GM19043 (cell line): ENCODE results near the gene GPRC5B.

Experiments used
- ATAC-seq: cut with Tn5 transposase; IDR thresholded peaks from one replicate; pipeline ENCODE4 v1.9.1; 2021; ENCODE audit warnings: low read depth; ENCODE audit not compliant: unreplicated experiment

The GPRC5B gene

DNA sequence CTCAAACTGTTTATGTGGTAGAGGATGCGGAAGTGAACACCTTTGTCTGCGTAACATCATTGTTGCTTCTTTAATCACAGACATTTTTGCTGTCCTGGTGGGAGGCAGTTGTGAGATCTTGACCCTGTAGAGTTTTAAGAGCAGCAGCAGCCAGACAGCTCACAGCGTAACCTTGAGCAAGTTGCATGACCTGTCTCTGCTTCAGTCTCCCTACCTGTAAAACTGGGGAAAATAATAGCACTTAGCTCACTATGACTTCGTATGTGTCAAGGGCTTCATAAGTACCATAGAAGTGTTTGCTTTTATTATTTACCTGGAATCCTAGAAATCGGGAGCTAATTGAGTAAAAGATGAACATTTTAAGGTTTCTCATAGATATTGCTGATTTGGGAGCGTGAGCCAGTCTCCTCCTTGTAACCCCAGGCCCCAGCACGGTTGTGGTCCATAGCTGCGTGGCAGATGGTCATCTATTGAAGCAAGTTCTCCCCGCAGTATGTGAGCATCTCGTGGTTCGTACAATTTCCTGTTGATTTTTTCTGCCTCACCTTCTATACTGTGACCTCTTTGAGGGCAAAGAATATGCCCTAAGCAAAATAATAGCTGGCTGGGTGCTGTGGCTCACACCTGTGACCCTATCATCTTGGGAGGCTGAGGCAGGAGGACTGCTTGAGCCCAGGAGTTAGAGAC is 34.4 kb downstream of the GPRC5B start:
- ATAC-seq, result no peak

- no peak for ATAC-seq
These were observed 35.9 kb downstream of the GPRC5B start for GRCh38 chr16:19848756-19849155.

- no peak for ATAC-seq
These were observed 38.2 kb downstream of the GPRC5B start for GRCh38 chr16:19846436-19846835.

- no peak for ATAC-seq
These were observed 39.6 kb downstream of the GPRC5B start for GRCh38 chr16:19844945-19845641.

DNA sequence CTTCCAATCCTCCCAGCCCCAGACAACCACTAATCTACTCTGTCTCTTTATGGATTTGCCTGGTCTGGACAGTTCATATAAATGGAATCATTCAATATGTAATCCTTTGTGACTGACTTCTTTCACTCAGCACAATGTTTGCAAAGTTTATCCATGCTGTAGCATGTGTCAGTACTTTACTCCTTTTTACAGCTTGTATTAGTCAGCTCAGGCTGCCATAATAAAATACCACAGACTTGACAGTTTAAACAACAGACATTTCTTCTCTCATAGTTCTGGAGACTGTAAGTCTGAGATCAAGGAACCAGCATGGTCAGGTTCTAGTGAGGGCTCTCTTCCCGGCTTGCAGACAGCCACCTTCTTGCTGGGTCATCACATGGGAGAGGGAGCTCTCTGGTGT is 41.3 kb downstream of the GPRC5B start:
- ATAC-seq, result no peak

GRCh38 chr16:19842426-19843157 is 42.1 kb downstream of the GPRC5B start:
- ATAC-seq, result no peak

DNA sequence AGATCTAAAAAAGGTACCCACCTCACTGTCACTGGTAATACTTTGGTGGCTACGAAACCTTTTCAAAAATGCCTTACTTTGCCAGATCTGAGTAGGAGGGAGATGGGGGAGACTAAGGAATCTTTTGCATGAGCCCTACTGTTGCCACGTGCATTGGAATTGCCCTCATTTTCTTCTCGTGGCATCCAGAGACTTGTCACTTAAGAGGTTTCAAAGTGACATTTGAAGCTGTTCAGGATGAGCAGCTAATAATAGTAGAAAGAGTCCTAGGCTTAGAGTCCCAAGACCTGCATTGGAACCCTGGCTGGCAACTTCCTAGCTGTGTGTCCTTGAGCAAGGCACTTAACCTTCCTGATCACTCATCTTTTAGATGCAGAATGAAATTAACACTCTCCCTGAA is 43.5 kb downstream of the GPRC5B start:
- no peak for ATAC-seq

- ATAC-seq, result no peak
These were observed 44.0 kb downstream of the GPRC5B start for GRCh38 chr16:19840524-19841110.

DNA sequence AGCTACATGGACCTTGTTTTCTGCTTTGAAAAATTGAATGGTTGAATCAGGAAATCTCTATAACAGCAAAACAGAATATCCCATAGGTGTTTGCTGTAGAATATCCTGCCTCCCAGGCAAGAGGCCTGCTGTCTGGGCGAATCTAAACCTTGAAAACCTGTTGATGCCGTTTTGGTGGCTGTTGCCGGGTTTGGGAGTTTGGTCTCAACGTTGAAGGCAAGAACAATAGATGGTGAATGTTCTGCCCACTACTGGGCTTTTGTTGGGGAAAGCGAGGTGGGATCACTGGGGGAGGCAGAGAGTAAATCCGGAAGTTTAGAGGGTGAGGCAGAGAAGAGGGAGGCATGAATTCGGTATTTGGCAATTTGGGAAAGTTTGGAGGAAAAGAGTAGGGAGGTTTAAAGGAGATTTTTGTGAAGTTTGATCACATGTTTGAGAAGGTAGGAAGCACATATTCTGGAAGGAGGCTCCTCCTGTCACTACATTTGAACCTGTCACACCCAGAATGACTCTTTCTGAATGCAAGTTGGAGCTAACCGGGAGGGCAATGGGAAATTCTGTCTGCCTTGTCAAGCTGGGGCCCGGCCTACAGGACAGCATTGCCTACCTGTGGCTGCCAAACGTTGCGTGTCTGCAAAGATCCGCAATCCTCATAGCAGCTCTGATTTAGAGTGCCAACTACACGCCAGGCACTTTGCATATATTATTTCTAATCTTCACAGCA is 46.5 kb downstream of the GPRC5B start:
- ATAC-seq, result no peak

DNA sequence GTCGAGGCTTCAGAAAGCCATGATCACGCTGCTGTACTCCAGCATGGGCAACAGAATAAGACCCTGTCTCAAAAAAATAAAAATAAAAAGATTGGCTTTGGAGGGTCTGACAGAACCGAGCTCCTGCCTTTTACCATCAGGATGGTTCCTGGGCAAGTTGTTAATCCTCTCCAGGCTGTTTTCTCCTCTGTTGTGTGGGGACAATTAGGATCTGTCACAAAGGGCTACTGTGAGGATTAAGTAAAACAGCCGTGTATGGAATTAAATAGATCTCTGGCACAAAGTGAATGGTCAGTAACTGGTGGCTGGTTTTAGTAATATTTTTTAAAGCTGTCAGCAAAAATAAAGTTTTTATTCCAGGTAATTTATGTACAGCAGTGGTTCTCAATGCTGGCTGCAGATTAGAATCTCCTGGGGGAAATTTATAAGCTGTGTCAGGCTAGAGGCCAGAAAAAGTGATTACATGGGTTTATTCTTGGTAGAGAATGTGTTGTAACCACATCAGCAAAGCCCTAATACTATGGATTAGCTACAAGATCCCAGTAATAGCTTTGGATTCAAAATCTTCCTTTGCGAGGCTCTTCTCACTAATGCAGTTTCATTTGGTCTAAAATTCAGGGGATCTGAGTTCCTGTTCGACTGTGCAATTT is 47.2 kb downstream of the GPRC5B start:
- ATAC-seq, result no peak

DNA sequence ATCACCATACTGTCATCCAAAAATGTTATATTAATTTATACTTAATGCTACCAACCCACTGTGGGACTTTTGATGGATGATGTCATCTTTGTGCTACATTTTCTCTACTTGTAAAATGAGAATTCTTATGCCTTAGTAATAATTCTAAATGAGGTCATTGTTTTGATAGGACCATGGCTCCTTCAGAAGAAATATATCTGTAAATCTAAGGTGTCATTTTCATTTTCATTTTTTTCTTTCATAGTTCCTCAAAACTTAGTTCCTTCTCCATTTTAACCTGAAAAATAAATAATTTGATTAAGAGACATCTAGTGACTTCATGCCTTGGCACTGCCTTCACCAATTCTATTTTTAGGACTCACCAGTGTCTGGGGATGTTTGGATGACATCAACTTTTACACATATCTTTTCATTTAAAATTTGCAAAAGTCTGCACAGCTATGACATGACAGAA is 48.7 kb downstream of the GPRC5B start:
- no peak for ATAC-seq

DNA sequence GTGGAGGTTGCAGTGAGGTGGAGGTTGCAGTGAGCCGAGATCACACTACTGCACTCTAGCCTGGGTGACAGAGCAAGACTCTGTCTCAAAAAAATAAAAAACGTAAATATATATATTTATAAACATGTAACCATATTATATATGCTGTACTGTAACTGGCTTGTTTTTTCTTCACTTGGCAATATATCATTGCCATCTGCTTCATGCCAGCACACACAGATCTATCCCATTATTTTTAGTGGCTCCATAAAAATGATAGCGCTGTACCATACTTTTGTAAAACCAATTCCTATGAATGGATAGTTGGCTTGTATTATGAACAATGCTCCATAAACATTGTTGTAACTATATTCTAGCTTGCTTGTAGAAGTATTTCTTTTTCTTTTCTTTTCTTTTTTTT is 49.5 kb downstream of the GPRC5B start:
- ATAC-seq, result no peak

- no peak for ATAC-seq
These were observed 51.1 kb downstream of the GPRC5B start for GRCh38 chr16:19833581-19833980.

DNA sequence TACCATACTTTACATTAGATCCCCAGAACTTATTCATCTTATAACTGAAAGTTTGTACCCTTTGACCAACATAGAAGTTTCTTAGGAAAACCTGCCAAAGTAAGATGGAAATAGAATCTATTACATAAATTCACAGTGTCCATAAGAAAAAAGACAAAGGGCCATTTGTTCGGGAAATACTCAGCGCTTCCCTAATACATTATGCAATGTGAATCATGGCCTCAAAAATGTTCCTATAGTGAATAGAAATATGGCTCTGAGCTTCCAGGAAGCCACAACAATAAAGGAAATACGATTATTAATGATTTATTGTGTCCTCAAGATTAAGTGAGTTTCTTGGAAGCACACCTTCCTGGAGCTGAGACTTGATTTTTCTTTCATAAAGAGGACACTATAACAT is 51.5 kb downstream of the GPRC5B start:
- no peak for ATAC-seq

DNA sequence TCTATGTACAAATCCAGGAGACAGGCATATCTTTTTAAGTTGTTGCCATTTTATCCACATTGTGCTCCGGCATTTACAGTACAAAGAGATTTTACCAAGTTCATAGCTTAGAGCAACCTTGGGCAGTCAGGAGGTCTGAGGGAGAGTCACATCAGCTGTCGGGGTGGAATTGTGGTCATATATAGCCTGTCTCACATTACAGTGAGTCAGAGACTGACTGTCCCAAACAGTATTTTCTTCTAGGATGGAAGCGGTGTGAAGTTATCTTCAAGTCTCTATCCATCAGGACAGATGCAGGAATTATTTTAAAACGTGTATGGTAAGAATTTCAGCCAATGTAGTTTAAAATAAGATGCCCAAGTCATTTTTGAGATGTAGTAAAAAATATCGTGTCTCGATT is 53.0 kb downstream of the GPRC5B start:
- ATAC-seq, result no peak

DNA sequence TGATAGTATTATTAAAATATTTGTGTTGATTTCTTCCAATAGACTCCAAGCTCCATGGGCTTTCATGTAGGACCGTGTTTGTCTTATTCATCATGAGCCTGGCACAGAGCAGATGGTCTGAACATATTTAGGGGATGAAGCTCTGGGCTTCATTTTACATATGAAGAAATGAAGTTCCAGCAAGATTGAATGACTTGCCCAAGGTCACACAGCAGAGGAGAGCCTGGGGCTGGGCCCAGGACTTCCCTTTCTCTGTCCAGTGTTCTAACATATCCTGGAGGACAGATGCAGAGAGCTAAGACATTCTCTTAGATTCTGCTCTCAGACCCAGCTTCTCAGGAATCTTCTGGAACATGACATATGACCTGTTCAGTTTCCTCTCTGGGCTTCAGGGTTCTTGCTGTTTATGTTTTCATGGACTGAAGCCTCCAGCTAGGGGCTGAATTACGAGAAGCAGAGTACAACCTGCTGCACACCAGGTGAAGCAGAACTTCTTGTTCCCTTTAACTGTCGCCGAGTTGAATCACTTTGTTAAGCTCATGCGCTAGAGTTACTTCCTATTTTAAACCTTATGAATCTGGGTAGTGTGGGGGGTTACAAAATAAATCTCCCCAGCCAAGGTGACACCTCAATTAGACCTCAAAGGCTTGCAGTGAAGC is 53.6 kb downstream of the GPRC5B start:
- no peak for ATAC-seq

DNA sequence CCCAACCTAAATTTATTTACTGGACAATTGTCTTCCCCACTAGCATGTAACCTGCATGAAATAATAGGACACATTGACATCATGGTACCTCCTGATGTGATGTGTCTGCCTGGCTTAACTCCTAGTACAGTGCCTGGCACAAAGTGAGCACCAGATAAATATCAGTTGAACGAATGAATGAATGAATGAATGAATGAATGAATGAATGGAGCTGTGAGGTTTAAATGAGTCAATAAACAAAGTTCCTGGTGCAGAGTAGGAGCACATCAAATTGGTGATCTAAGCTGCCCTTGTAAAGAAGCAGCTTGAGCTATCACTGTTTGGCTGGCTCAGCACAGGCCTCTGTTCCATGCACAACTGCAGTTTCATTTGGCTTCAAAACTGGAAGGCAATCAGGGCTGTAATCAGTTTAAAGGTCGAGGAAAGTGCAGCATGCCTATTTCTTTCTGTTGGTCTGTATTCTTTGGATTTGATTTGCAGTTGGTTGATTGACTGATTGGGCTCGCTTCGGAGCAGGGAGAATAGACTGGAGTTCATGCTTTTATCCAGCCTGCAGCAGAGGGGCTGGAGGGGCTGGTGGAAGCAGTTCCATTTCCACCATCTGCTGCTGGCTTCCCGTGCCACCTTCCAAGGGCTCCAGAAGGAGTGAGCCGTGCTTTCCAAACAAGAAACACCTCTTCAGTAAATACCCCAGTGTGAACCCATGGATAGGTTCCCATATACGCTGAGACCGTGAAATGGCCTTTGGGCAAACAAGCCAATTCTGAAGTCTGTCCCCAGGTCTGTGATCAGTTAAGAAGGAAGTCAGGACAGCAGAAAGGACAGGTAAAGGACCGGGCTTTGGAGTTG is 54.6 kb downstream of the GPRC5B start:
- ATAC-seq, result no peak

DNA sequence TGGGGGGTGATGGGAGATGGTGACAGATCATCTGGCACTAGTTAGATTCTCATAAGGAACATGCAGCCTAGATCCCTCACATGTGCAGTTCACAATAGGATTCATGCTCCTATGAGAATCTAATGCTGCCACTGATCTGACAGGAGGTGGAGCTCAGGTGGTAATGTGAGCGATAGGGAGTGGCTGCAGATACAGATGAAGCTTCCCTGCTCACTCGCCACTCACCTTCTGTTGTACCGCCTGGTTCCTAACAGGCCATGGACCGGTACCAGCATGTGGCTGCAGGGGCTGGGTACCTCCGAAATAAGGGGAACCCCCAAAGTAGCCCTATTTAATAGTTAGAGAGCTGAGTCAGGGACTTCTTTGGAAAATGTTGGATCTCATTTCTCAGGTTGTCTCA is 60.4 kb downstream of the GPRC5B start:
- ATAC-seq, result no peak

DNA sequence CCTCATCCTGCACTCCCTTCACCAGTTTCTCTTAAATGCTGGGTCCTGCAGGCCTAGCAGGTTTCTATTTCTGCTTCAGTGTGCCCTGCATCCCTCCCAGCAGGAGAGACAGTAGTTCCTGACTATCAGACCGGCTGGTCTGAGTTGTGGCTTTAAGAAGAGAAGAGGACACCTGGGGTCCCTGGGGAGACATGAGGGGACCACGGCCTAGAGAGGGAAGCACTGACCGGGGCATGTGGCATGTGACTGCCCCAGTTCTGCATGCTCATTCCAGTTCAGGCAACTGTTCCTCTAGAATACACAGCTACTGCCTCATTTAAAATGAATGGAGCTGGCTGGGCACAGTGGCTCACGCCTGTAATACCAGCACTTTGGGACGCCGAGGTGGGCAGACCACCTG is 61.3 kb downstream of the GPRC5B start:
- ATAC-seq, result no peak
